T-cell (primary cell): Measurements from ENCODE around the gene RAPGEF2. TPM values are rescaled to one million over a fixed set of nuclear protein-coding genes. Genes with fewer than 3 reads are reported as not detected.
A peak's percentile ranks its signal among the peaks of the same experiment; 100 is the strongest.
"Not testable (repeated sequence)": the region's sequence is repeated elsewhere in the genome, so short reads cannot be mapped to it uniquely, and the experiment has no call there.

ENCODE experiments used
- ATAC-seq, 4 experiments: fragments of 200-7000 bp in 3 of 4; fragments of 150-1000 bp in 1 of 4; cut with Tn5 transposase; replicated peaks in 1 of 4; 1 replicate in 3 of 4; 2 replicates in 1 of 4; pipeline ENCODE4 v1.10.0; 2021; ENCODE audit warnings: moderate library complexity in 3 of 4, mild to moderate bottlenecking in 2 of 4, moderate number of reproducible peaks in 1 of 4
- CTCF ChIA-PET, 2 donors: fragments of 300-600 bp; sonication (Branson Sonifier 250); formaldehyde crosslinking; loops; one replicate each; lab custom pipeline; 2022; ENCODE audit warnings: antibody characterized with exemption in 2 of 2; lab: Charles Lee
- POLR2A ChIA-PET, 2 donors: fragments of 300-600 bp; sonication (Branson Sonifier 250); formaldehyde crosslinking; loops; one replicate each; lab custom pipeline; 2022; ENCODE audit warnings: antibody characterized with exemption in 2 of 2; lab: Charles Lee
- DNase-seq, 35 experiments: peaks; one replicate each; pipeline versions ENCODE4 v3.0.0 to v3.0.0-alpha.2; 2013 to 2023
- H3K27ac ChIP-seq: one replicate; pipeline ENCODE4 v1.5.1; 2013; ENCODE audit warnings: low read length
- H3K27me3 ChIP-seq, 2 experiments: replicated peaks in 1 of 2; 1 replicate in 1 of 2; 2 replicates in 1 of 2; pipeline versions ENCODE4 v1.6.1 to v1.7.0; 2013; ENCODE audit warnings: low read length in 1 of 2, mixed read lengths in 1 of 2; ENCODE audit not compliant: control insufficient read depth in 2 of 2, insufficient read depth in 2 of 2; ENCODE audit errors: extremely low read depth in 1 of 2
- H3K36me3 ChIP-seq, 2 donors: 1 replicate in 1 of 2; 2 replicates in 1 of 2; pipeline versions ENCODE4 v1.6.1 to v1.7.0; 2013; ENCODE audit warnings: low read length in 1 of 2; ENCODE audit not compliant: control insufficient read depth in 2 of 2, insufficient read depth in 1 of 2; ENCODE audit errors: extremely low read depth in 1 of 2
- H3K4me1 ChIP-seq, 2 experiments: 1 replicate in 1 of 2; 2 replicates in 1 of 2; pipeline versions ENCODE4 v1.6.1 to v1.7.0; 2013; ENCODE audit warnings: low read length in 2 of 2, mixed read lengths in 1 of 2; ENCODE audit not compliant: insufficient read depth in 2 of 2, control insufficient read depth in 1 of 2; ENCODE audit errors: extremely low read depth in 1 of 2
- H3K4me3 ChIP-seq, 2 donors: 1 replicate in 1 of 2; 2 replicates in 1 of 2; pipeline versions ENCODE4 v1.5.1 to v1.7.0; 2013; ENCODE audit warnings: mild to moderate bottlenecking in 2 of 2, low read length in 1 of 2, moderate library complexity in 1 of 2; ENCODE audit not compliant: control insufficient read depth in 1 of 2; ENCODE audit errors: extremely low read depth in 1 of 2
- H3K9me3 ChIP-seq: 2 replicates; pipeline ENCODE4 v1.7.0; 2013
- H3K27ac Mint-ChIP-seq, 2 donors: one replicate each; pipeline ENCODE4 v1.8.0; 2020 to 2021; ENCODE audit warnings: mild to moderate bottlenecking in 2 of 2, mixed read lengths in 2 of 2
- H3K27me3 Mint-ChIP-seq, 2 donors: one replicate each; pipeline ENCODE4 v1.8.0; 2021 to 2022; ENCODE audit warnings: mixed read lengths in 2 of 2
- H3K36me3 Mint-ChIP-seq: one replicate; pipeline ENCODE4 v1.8.0; 2021; ENCODE audit warnings: mixed read lengths
- H3K4me1 Mint-ChIP-seq, 3 donors: one replicate each; pipeline ENCODE4 v1.8.0; 2020 to 2022; ENCODE audit warnings: mixed read lengths in 3 of 3, mild to moderate bottlenecking in 1 of 3
- H3K4me3 Mint-ChIP-seq, 3 donors: one replicate each; pipeline ENCODE4 v1.8.0; 2020 to 2022; ENCODE audit warnings: mild to moderate bottlenecking in 3 of 3, mixed read lengths in 3 of 3, moderate library complexity in 3 of 3
- H3K9me3 Mint-ChIP-seq, 3 donors: one replicate each; pipeline ENCODE4 v1.8.0; 2020 to 2022; ENCODE audit warnings: mixed read lengths in 3 of 3
- WGBS: methylation state at CpG from one replicate; pipeline ENCODE4 v1.1.5; 2013; ENCODE audit warnings: missing lambda C conversion rate; ENCODE audit not compliant: insufficient coverage; 5-methylcytosine and 5-hydroxymethylcytosine counted together
- total RNA-seq, 35 experiments: library from RNA in 6 of 35; stranded (reverse) in 6 of 35; fragments of 120-200 nt in 1 of 35; gene quantifications; one replicate each; pipeline versions ENCODE4 v1.2.1 to v1.2.4 and lab custom pipeline; 2013 to 2026

Gene RAPGEF2
- total RNA-seq, 5 donors from 2014 or later (not counting 1 experiment from before 2014, with no cell fraction given): 16.8 to 28.5 (median 26.4) TPM

DNA sequence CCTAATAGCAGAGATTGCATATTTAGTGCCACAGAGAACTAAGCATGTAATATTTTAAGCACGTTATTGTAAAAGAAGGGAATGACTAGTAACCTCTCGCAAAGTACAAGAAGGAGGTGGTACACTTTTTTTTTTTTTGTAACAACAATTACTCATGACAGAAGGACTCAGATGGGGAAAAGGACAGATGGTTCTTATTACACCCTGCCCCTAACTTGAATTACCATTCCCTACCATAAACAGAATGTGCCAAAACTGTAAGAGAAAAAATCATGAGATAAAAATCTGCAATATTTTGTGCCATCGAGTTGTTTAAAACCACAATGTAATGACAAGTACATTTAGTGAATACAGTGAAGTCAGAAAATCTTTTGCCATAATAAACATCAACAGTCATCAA lies 33.0 kb upstream of the RAPGEF2 start:
- Mint-ChIP-seq H3K27ac (no peak overlapping the region), H3K9me3 (no peaks in the 10 kb centered on the region), H3K4me3 (no peak overlapping the region), H3K27me3 (no peaks in the 10 kb centered on the region), H3K4me1 (no peaks in the 10 kb centered on the region), H3K36me3 (no peaks in the 10 kb centered on the region)
- no CpG with 5 or more reads among the region's 3 CpGs for WGBS
- Histone ChIP-seq H3K4me3 (no peak overlapping the region), H3K9me3 (no peaks in the 10 kb centered on the region), H3K27me3 (no peaks in the 10 kb centered on the region), H3K27ac (no peak overlapping the region), H3K4me1 (no peaks in the 10 kb centered on the region), H3K36me3 (no peaks in the 10 kb centered on the region)
- DNase-seq (no peak), ATAC-seq (no peak)
- ChIA-PET CTCF (no interaction called here), POLR2A (no interaction called here)

DNA sequence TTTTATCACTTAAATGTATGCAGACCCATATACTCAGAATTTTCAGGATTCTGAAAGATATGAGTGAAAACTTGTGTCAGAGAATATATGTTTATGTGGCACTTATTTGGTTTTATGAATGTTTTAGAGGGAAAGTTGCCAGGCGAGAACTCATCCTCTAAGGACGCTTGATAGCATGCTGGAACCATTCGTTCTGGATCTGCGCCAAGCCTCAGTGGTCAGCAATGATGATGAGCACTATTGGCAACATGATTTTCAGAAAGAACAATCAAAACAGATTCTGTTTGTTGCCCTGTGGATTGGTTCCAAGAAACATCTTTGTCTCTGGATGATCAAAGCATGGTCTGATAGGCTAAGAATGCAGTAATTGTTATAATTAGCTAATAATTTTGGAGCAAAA lies 32.1 kb upstream of the RAPGEF2 start:
- WGBS: 93% methylated on average over 3 of the region's 4 CpGs

DNA sequence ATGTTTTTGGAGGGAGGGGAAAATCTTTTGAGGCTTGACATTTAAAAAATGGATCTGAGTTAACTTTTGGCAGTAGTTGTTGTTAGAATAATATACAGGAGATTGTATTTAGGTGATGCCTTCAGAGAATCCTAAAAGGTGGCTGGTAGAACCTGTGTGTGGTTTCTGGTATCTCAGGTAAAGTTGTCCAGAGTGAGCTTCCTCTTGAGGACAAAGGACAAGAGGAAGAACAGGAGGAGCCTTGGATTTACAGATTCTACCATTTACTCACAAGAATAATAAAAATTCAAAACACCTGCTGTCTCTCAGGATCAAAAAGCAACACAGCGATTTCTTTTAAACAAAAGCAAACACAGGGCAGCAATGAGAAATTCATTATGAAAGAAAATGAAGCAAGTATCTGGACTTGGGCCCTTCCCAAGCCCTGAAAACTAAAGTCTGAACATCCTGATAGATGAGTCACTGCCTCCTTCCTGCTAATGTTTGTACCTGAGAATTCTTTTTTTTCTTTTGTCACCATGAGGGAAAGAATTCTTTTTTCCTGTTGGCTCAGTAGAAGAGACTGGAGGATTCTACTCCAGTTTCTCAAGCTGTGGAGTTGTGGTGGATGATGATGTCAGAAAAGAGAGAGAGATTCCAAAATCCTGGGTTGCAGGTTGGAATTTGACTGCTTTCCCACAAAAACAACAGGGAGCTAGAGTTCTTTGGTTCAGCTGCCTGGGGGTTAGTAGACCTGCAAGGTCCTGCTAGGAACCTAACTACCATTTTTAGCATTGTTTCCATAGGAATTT lies 31.5 kb upstream of the RAPGEF2 start:
- Histone ChIP-seq H3K36me3 (no peaks in the 10 kb centered on the region), H3K27ac (no peak overlapping the region), H3K27me3 (no peaks in the 10 kb centered on the region), H3K9me3 (no peaks in the 10 kb centered on the region), H3K4me1 (no peaks in the 10 kb centered on the region), H3K4me3 (no peak overlapping the region)
- H3K4me1 Mint-ChIP-seq: no peaks in the 10 kb centered on the region
- no CpG with 5 or more reads among the region's 1 CpG for whole genome bisulfite sequencing
- no peak for DNase-seq
- H3K36me3 Mint-ChIP-seq: no peaks in the 10 kb centered on the region
- no peak for ATAC-seq
- H3K27me3 Mint-ChIP-seq: no peaks in the 10 kb centered on the region
- H3K4me3 Mint-ChIP-seq: no peak overlapping the region
- H3K27ac Mint-ChIP-seq: no peak overlapping the region
- ChIA-PET POLR2A (no interaction called here), CTCF (no interaction called here)
- no peaks in the 10 kb centered on the region for H3K9me3 Mint-ChIP-seq

More for the DNA sequence above, 32.1 kb upstream of the RAPGEF2 start:
- DNase-seq: no peak
- H3K36me3 Mint-ChIP-seq: no peaks in the 10 kb centered on the region
- ATAC-seq: no peak
- no peak overlapping the region for H3K4me3 ChIP-seq
- H3K4me1 ChIP-seq: no peaks in the 10 kb centered on the region
- no peak overlapping the region for H3K4me3 Mint-ChIP-seq
- no peaks in the 10 kb centered on the region for H3K27me3 ChIP-seq
- no peak overlapping the region for H3K27ac ChIP-seq
- CTCF ChIA-PET: no interaction called here
- H3K9me3 ChIP-seq: no peaks in the 10 kb centered on the region
- POLR2A ChIA-PET: no interaction called here
- H3K27ac Mint-ChIP-seq: no peak overlapping the region
- no peaks in the 10 kb centered on the region for H3K9me3 Mint-ChIP-seq
- no peaks in the 10 kb centered on the region for H3K27me3 Mint-ChIP-seq
- H3K36me3 ChIP-seq: no peaks in the 10 kb centered on the region
- no peaks in the 10 kb centered on the region for H3K4me1 Mint-ChIP-seq

DNA sequence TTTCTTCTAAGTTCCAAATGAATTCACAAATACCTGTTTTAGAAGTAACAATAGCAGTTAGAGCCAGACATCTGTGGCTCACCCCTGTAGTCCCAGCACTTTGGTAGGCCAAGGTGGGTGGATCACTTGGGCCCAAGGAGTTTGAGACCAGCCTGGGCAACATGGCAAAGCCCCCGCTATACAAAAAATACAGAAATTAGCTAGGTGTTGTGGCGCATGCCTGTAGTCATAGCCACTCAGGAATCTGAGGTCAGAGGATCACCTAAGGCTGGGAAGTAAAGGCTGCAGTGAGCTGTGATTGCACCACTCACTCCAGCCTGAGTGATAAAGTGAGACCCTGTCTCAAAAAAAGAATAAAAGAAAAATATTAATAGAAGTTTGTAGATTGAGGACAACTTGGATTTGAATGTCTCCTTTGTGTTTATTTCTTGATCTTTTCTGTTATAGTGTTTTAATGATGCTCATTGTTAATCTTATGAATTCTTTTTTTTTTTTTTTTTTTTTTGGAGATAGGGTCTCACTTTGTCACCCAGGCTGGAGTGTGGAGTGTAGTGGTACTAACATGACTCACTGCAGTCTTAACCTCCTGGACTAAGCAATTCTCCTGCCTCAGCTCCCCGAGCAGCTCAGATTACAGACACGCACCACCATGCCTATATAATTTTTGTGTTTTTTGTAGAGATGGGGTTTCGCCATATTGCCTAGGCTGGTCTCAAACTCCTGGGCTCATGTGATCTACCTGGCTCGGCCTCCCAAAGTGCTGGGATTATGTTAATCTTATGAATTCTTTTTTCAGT lies 30.7 kb upstream of the RAPGEF2 start:
- no peaks in the 10 kb centered on the region for H3K36me3 Mint-ChIP-seq
- ATAC-seq (no peak), DNase-seq (no peak)
- Histone ChIP-seq H3K4me3 (no peak overlapping the region), H3K4me1 (no peaks in the 10 kb centered on the region), H3K36me3 (no peaks in the 10 kb centered on the region), H3K27ac (no peak overlapping the region), H3K27me3 (no peaks in the 10 kb centered on the region), H3K9me3 (no peaks in the 10 kb centered on the region)
- no peaks in the 10 kb centered on the region for H3K9me3 Mint-ChIP-seq
- no peak overlapping the region for H3K27ac Mint-ChIP-seq
- CTCF ChIA-PET: no interaction called here
- 100% methylated on average over 1 of the region's 6 CpGs for WGBS
- no peaks in the 10 kb centered on the region for H3K27me3 Mint-ChIP-seq
- POLR2A ChIA-PET: interaction anchor here in 1 of 2 donors (0.6 kb wide), 2 partner anchors 10 to 16 kb away, joined by 4 to 5 read pairs; no protein-coding TSS in a partner anchor
- no peak overlapping the region for H3K4me3 Mint-ChIP-seq
- H3K4me1 Mint-ChIP-seq: peaks cover 0 to under 1% (median 0%) of the 10 kb centered on the region in 3 donors

DNA sequence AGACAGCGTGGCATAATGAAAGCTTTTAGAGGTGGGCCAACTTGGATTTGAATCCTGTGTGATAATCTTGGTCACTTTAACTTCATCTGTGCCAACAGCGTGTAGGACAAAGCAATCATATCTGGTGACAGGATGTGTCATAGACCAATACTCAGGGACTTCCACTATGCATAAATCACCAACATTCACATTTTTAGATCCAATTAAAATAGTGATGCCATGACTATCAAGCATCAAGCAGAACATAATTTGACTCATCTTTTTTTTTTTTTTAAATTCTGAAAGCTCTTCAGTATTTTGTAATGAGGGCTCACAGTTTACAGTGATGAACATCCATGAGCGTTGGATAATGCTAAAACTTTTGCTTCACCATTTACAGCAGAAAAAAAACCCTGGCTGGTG lies 27.3 kb upstream of the RAPGEF2 start:
- H3K36me3 ChIP-seq: no peaks in the 10 kb centered on the region
- H3K27me3 Mint-ChIP-seq: no peaks in the 10 kb centered on the region
- H3K4me3 Mint-ChIP-seq: no peak overlapping the region
- no peaks in the 10 kb centered on the region for H3K4me1 ChIP-seq
- H3K27me3 ChIP-seq: no peaks in the 10 kb centered on the region
- no peak overlapping the region for H3K27ac Mint-ChIP-seq
- H3K36me3 Mint-ChIP-seq: no peaks in the 10 kb centered on the region
- ChIA-PET POLR2A (no interaction called here), CTCF (no interaction called here)
- ATAC-seq (no peak), DNase-seq (no peak)
- peaks cover 11% of the 10 kb centered on the region in 3 donors for H3K4me1 Mint-ChIP-seq
- H3K9me3 ChIP-seq: no peaks in the 10 kb centered on the region
- peaks cover 0 to 4% (median 0%) of the 10 kb centered on the region in 3 donors for H3K9me3 Mint-ChIP-seq
- no peak overlapping the region for H3K4me3 ChIP-seq
- 100% methylated on average over 2 of the region's 3 CpGs for WGBS
- no peak overlapping the region for H3K27ac ChIP-seq

DNA sequence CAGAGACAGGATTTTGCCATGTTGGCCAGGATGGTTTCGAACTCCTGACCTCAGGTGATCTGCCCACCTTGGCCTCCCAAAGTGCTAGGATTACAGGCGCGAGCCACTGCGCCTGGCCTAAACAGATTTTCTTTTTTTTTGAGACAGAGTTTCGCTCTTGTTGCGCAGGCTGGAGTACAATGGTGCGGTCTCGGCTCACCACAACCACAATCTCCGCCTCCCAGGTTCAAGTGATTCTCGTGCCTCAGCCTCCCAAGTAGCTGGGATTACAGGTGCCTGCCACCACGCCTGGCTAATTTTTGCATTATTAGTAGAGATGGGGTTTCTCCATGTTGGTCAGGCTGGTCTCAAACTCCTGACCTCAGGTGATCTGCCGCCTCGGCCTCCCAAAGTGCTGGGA lies 25.9 kb upstream of the RAPGEF2 start:
- H3K4me1 ChIP-seq, H3K36me3 Mint-ChIP-seq, H3K27me3 Mint-ChIP-seq, H3K9me3 Mint-ChIP-seq, H3K9me3 ChIP-seq, H3K4me3 Mint-ChIP-seq, H3K27ac ChIP-seq, ATAC-seq, CTCF ChIA-PET, H3K36me3 ChIP-seq, H3K27me3 ChIP-seq, DNase-seq, POLR2A ChIA-PET, H3K4me3 ChIP-seq: not testable (repeated sequence)
- peak overlapping the region in 1 of 2 donors; percentile 39 for H3K27ac Mint-ChIP-seq
- H3K4me1 Mint-ChIP-seq: peaks cover 11% of the 10 kb centered on the region in 3 donors
- 87% methylated on average over 10 of the region's 13 CpGs for WGBS
